GM03348 (cell line): Measurements from ENCODE around the gene COLEC12.

ENCODE experiments used
- DNase-seq: peaks from one replicate; pipeline ENCODE4 v3.0.0; 2012; ENCODE audit warnings: low spot score

COLEC12 gene

GRCh38 chr18:361100-361732, 139.3 kb downstream of the COLEC12 start:
- no peak for DNase-seq

GRCh38 chr18:360676-361075, 139.8 kb downstream of the COLEC12 start:
- no peak for DNase-seq

GRCh38 chr18:356778-357177, 143.7 kb downstream of the COLEC12 start:
- DNase-seq: no peak

- no peak for DNase-seq
These were observed 144.8 kb downstream of the COLEC12 start for GRCh38 chr18:355678-356077.

GRCh38 chr18:354471-354870, 146.0 kb downstream of the COLEC12 start:
- peak; percentile 50 for DNase-seq

- DNase-seq: no peak
These were observed 146.5 kb downstream of the COLEC12 start for GRCh38 chr18:354003-354402.

- no peak for DNase-seq
These were observed 148.1 kb downstream of the COLEC12 start for GRCh38 chr18:352438-352837.

GRCh38 chr18:350953-351572, 149.4 kb downstream of the COLEC12 start:
- DNase-seq: no peak

- no peak for DNase-seq
These were observed 153.9 kb downstream of the COLEC12 start for GRCh38 chr18:346600-346999.

GRCh38 chr18:341102-341501, 159.4 kb downstream of the COLEC12 start:
- no peak for DNase-seq

- DNase-seq: no peak
These were observed 160.5 kb downstream of the COLEC12 start for GRCh38 chr18:340044-340443.

GRCh38 chr18:339200-339599, 161.3 kb downstream of the COLEC12 start:
- no peak for DNase-seq

- DNase-seq: no peak
These were observed 163.8 kb downstream of the COLEC12 start for GRCh38 chr18:336713-337112.

GRCh38 chr18:335733-336132, 164.8 kb downstream of the COLEC12 start:
- no peak for DNase-seq

- no peak for DNase-seq
These were observed 165.8 kb downstream of the COLEC12 start for GRCh38 chr18:334575-335132.

GRCh38 chr18:332721-333510, 167.6 kb downstream of the COLEC12 start:
- DNase-seq: no peak

- no peak for DNase-seq
These were observed 168.5 kb downstream of the COLEC12 start for GRCh38 chr18:332007-332406.

GRCh38 chr18:331221-331821, 169.2 kb downstream of the COLEC12 start:
- DNase-seq: no peak

GRCh38 chr18:328928-329327, 171.6 kb downstream of the COLEC12 start:
- no peak for DNase-seq

- DNase-seq: no peak
These were observed 173.7 kb downstream of the COLEC12 start for GRCh38 chr18:326846-327245.

GRCh38 chr18:323253-323622, 177.3 kb downstream of the COLEC12 start:
- DNase-seq: peak; percentile 47

- no peak for DNase-seq
These were observed 178.5 kb downstream of the COLEC12 start for GRCh38 chr18:321865-322467.
